ENCODE measurements around the gene COG7. TPM values are rescaled to one million over a fixed set of nuclear protein-coding genes. Genes with fewer than 3 reads are reported as not detected.
"Not testable (repeated sequence)": the region's sequence is repeated elsewhere in the genome, so short reads cannot be mapped to it uniquely, and the experiment has no call there.

Gene COG7
- total RNA-seq, 1 experiment from 2014 or later = 22.6 TPM

GRCh38 chr16:23381702-23382101 lies 71.3 kb downstream of the COG7 start:
- H3K4me1 Mint-ChIP-seq; ATAC-seq; H3K27ac Mint-ChIP-seq; H3K4me3 Mint-ChIP-seq; H3K9me3 Mint-ChIP-seq; H3K27me3 Mint-ChIP-seq (ENCODE audit: low read depth); DNase-seq (ENCODE audit: low spot score); H3K36me3 Mint-ChIP-seq: not testable (repeated sequence)
- ChIA-PET CTCF (interaction anchor here (3.4 to 4.0 kb wide), 2 partner anchors 11 to 54 kb away, joined by 16 to 18 read pairs; no protein-coding TSS in a partner anchor), POLR2A (interaction anchor here (0.6 kb wide), 1 partner anchor 1460 kb away, joined by 3 read pairs; no protein-coding TSS in a partner anchor)

GRCh38 chr16:23380501-23380951 lies 72.5 kb downstream of the COG7 start:
- no peaks in the 10 kb centered on the region for H3K27me3 Mint-ChIP-seq (ENCODE audit: low read depth)
- H3K36me3 Mint-ChIP-seq = no peaks in the 10 kb centered on the region
- H3K27ac Mint-ChIP-seq = no peak overlapping the region
- CTCF ChIA-PET = interaction anchor here (0.6 to 4.0 kb wide), 5 partner anchors 10 to 1047 kb away, joined by 3 to 18 read pairs (median 13); no protein-coding TSS in a partner anchor
- DNase-seq (ENCODE audit: low spot score) (no peak), ATAC-seq (no peak)
- POLR2A ChIA-PET = no interaction called here
- no peaks in the 10 kb centered on the region for H3K9me3 Mint-ChIP-seq
- H3K4me1 Mint-ChIP-seq = no peaks in the 10 kb centered on the region
- no peak for TF ChIP-seq ATF1 (CRISPR knock-in tag; IDR thresholded peaks at IDR 0.05)
- TF ChIP-seq ZNF512 (CRISPR knock-in tag; IDR thresholded peaks at IDR 0.05; ENCODE audit: borderline replicate concordance) = no peak
- TF ChIP-seq ZNF232 (CRISPR knock-in tag; IDR thresholded peaks at IDR 0.05) = no peak
- no peak for TF ChIP-seq AFF4 (CRISPR knock-in tag; IDR thresholded peaks at IDR 0.05; ENCODE audit: borderline replicate concordance)
- no peak for TF ChIP-seq ZNF317 (CRISPR knock-in tag; IDR thresholded peaks at IDR 0.05; ENCODE audit: borderline replicate concordance, low read depth)
- no peak for TF ChIP-seq E2F4 (CRISPR knock-in tag; IDR thresholded peaks at IDR 0.05; ENCODE audit: borderline replicate concordance, low read depth)
- TF ChIP-seq IRF1 (CRISPR knock-in tag; IDR thresholded peaks at IDR 0.05) = no peak
- no peak for TF ChIP-seq ELF4 (CRISPR knock-in tag; IDR thresholded peaks at IDR 0.05; ENCODE audit: low read depth)
- no peak for TF ChIP-seq NR1H2 (CRISPR knock-in tag; IDR thresholded peaks at IDR 0.05)
- no peak for TF ChIP-seq GABPB1 (CRISPR knock-in tag; IDR thresholded peaks at IDR 0.05)
- TF ChIP-seq CREB1 (CRISPR knock-in tag; IDR thresholded peaks at IDR 0.05) = no peak
- TF ChIP-seq ETV6 (CRISPR knock-in tag; IDR thresholded peaks at IDR 0.05) = no peak
- TF ChIP-seq FOXK1 (CRISPR knock-in tag; IDR thresholded peaks at IDR 0.05) = no peak
- no peak for TF ChIP-seq FOXP1 (CRISPR knock-in tag; IDR thresholded peaks at IDR 0.05; ENCODE audit: borderline replicate concordance)
- no peak for TF ChIP-seq TEAD1 (CRISPR knock-in tag; IDR thresholded peaks at IDR 0.05)
- H3K4me3 Mint-ChIP-seq = no peak overlapping the region

GRCh38 chr16:23379707-23380106 lies 73.3 kb downstream of the COG7 start:
- Mint-ChIP-seq H3K27ac (no peak overlapping the region), H3K4me1 (no peaks in the 10 kb centered on the region), H3K9me3 (no peaks in the 10 kb centered on the region), H3K27me3 (ENCODE audit: low read depth) (no peaks in the 10 kb centered on the region), H3K36me3 (no peaks in the 10 kb centered on the region), H3K4me3 (no peak overlapping the region)
- DNase-seq (ENCODE audit: low spot score) = no peak
- POLR2A ChIA-PET = no interaction called here
- no peak for ATAC-seq
- CTCF ChIA-PET = interaction anchor here (0.6 to 4.0 kb wide), 6 partner anchors 9 to 1047 kb away, joined by 3 to 18 read pairs (median 8); no protein-coding TSS in a partner anchor
- TF ChIP-seq AR (CRISPR knock-in tag; IDR thresholded peaks at IDR 0.05) = no peak
- TF ChIP-seq MYBL2 (CRISPR knock-in tag; IDR thresholded peaks at IDR 0.05) = no peak
- TF ChIP-seq NFYB (CRISPR knock-in tag; conservative IDR thresholded peaks at IDR 0.05; ENCODE audit: low read depth) = no peak
- TF ChIP-seq ZNF416 (CRISPR knock-in tag; IDR thresholded peaks at IDR 0.05) = no peak
- TF ChIP-seq SOX15 (CRISPR knock-in tag; IDR thresholded peaks at IDR 0.05) = no peak
- no peak for TF ChIP-seq NFATC4 (CRISPR knock-in tag; IDR thresholded peaks at IDR 0.05)
